ENCODE data around the gene PRIMPOL. TPM values are rescaled to one million over a fixed set of nuclear protein-coding genes. Genes with fewer than 3 reads are reported as not detected.

Gene PRIMPOL
- total and polyA plus RNA-seq, 8 donors, result 11.5 to 88.8 (median 22.3) TPM

DNA sequence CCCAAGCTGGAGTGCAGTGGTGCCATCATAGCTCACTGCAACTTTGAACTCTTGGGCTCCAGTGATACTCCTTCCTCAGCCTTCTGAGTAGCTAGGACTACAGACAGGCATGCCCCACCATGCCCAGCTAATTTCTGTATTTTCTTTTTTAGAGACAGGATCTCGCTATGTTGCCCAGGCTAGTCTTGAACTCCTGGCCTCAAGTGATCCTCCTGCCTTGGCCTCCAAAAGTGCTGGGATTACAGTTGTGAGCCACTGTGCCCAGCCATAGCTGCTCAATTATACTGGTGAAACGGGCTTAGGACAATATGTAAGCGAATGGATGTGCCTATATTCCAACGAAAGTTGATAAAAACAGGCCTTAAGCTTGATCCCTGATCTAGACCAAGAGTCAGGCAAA is 13.4 kb upstream of the PRIMPOL start:
- H3K36me3 ChIP-seq, result peaks cover 27 to 77% (median 70%) of the 10 kb centered on the region in 4 donors
- DNase-seq, result no peak
- H3K4me3 ChIP-seq, result no peak overlapping the region
- H3K9me3 ChIP-seq, result no peaks in the 10 kb centered on the region
- no peak overlapping the region for H3K27ac ChIP-seq
- intact Hi-C loops (cut with DNase I; ENCODE audit: low total_unique reads), result no loop called here
- 94 to 100% (median 98%) methylated on average over 4 of the region's 4 CpGs for WGBS, 5 donors
- H3K27me3 ChIP-seq, result no peaks in the 10 kb centered on the region
- TF ChIP-seq EP300 (IDR thresholded peaks at IDR 0.05) (no peak), POLR2AphosphoS5 (IDR thresholded peaks at IDR 0.05) (no peak), POLR2A (IDR thresholded peaks at IDR 0.05) (no peak)
- TF ChIP-seq, protein P1, sequence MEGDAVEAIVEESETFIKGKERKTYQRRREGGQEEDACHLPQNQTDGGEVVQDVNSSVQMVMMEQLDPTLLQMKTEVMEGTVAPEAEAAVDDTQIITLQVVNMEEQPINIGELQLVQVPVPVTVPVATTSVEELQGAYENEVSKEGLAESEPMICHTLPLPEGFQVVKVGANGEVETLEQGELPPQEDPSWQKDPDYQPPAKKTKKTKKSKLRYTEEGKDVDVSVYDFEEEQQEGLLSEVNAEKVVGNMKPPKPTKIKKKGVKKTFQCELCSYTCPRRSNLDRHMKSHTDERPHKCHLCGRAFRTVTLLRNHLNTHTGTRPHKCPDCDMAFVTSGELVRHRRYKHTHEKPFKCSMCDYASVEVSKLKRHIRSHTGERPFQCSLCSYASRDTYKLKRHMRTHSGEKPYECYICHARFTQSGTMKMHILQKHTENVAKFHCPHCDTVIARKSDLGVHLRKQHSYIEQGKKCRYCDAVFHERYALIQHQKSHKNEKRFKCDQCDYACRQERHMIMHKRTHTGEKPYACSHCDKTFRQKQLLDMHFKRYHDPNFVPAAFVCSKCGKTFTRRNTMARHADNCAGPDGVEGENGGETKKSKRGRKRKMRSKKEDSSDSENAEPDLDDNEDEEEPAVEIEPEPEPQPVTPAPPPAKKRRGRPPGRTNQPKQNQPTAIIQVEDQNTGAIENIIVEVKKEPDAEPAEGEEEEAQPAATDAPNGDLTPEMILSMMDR (IDR thresholded peaks at IDR 0.05), result no peak
- H3K4me1 ChIP-seq, result peaks cover 0 to 40% (median 14%) of the 10 kb centered on the region in 4 donors

DNA sequence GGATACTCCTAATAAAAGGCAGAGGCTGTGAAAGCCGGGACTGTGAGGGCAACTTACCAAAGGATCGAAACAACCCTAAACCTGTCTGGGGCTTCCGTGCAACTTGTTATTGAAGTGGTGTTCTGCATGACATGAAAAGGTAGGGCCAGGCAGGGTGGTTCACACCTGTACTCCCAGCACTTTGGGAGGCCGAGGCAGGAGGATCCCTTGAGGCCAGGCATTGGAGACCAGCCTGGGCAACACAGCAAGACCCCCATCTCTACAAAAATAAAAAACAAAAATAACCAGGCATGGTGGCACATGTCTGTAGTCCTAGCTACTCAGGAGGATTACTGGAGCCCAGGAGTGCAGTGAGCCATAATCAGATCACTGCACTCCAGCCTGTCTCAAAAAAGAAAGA is 12.6 kb upstream of the PRIMPOL start:
- intact Hi-C loops (cut with DNase I; ENCODE audit: low total_unique reads), result no loop called here
- H3K9me3 ChIP-seq, result no peaks in the 10 kb centered on the region
- no peak overlapping the region for H3K4me3 ChIP-seq
- no peak overlapping the region for H3K27ac ChIP-seq
- DNase-seq, result no peak
- TF ChIP-seq, protein P1 (IDR thresholded peaks at IDR 0.05), result no peak
- TF ChIP-seq POLR2AphosphoS5 (IDR thresholded peaks at IDR 0.05) (no peak), POLR2A (IDR thresholded peaks at IDR 0.05) (no peak), EP300 (IDR thresholded peaks at IDR 0.05) (no peak)
- peaks cover 27 to 69% (median 62%) of the 10 kb centered on the region in 4 donors for H3K36me3 ChIP-seq
- peaks cover 0 to 47% (median 19%) of the 10 kb centered on the region in 4 donors for H3K4me1 ChIP-seq
- H3K27me3 ChIP-seq, result no peaks in the 10 kb centered on the region
- 74 to 97% (median 86%) methylated on average over 4 of the region's 4 CpGs for WGBS, 5 donors

DNA sequence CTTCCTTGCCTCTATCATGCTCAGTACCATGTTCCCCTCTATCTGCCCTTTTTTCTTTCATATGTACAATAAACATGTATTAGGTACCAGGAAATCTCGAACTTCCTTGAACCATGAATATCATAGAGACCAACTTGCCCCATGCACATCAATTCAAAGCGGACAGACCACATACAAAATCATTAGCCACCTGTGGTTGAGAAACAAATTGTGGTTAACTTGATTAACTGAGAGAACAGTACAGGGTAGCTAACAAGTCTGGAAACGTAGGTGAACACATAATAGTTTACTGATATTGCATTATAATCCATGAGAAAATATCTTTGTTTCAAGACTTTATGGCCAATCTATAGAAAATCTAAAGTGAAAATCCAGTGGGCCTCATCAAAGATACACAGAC is 8.5 kb upstream of the PRIMPOL start:
- 79 to 90% (median 83%) methylated on average over 3 of the region's 3 CpGs for WGBS, 5 donors
- intact Hi-C loops (cut with DNase I; ENCODE audit: low total_unique reads), result no loop called here
- H3K27me3 ChIP-seq, result no peaks in the 10 kb centered on the region
- DNase-seq, result no peak
- peaks cover 18 to 42% (median 31%) of the 10 kb centered on the region in 4 donors for H3K36me3 ChIP-seq
- no peak overlapping the region for H3K4me3 ChIP-seq
- H3K9me3 ChIP-seq, result no peaks in the 10 kb centered on the region
- TF ChIP-seq, protein P1 (IDR thresholded peaks at IDR 0.05), result no peak
- TF ChIP-seq POLR2AphosphoS5 (IDR thresholded peaks at IDR 0.05), result no peak
- TF ChIP-seq EP300 (IDR thresholded peaks at IDR 0.05), result no peak
- TF ChIP-seq POLR2A (IDR thresholded peaks at IDR 0.05), result no peak
- peaks cover 13 to 61% (median 32%) of the 10 kb centered on the region in 4 donors for H3K4me1 ChIP-seq
- no peak overlapping the region for H3K27ac ChIP-seq

DNA sequence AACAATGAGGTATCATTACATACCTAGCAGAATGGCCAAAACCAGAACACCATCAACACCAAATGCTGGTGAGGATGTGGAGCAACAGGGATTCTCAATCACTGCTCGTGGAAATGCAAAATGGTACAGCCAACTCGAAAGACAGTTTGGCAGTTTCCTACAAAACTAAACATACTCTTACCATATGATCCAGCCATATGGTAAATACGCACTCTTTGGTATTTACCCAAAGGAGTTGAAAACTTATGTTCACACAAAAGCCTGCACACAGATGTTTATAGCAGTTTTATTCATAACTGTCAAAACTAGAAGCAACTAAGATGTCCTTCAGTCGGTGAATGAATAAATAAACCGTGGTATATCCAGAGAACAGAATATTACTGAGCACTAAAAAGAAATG is 8.1 kb upstream of the PRIMPOL start:
- Histone ChIP-seq H3K36me3 (peaks cover 15 to 38% (median 27%) of the 10 kb centered on the region in 4 donors), H3K27ac (no peak overlapping the region), H3K9me3 (no peaks in the 10 kb centered on the region), H3K4me3 (no peak overlapping the region), H3K4me1 (peaks cover 17 to 61% (median 34%) of the 10 kb centered on the region in 4 donors), H3K27me3 (no peaks in the 10 kb centered on the region)
- no peak for DNase-seq
- WGBS, 5 donors, result 88 to 98% (median 91%) methylated on average over 5 of the region's 5 CpGs
- intact Hi-C loops (cut with DNase I; ENCODE audit: low total_unique reads), result no loop called here
- TF ChIP-seq POLR2AphosphoS5 (IDR thresholded peaks at IDR 0.05), result no peak
- TF ChIP-seq POLR2A (IDR thresholded peaks at IDR 0.05), result no peak
- TF ChIP-seq, protein P1 (IDR thresholded peaks at IDR 0.05), result no peak
- no peak for TF ChIP-seq EP300 (IDR thresholded peaks at IDR 0.05)

All from stomach (tissue), 9 donors.